ENCODE data around the gene ATP6V1E1.
"Not testable (repeated sequence)": the region's sequence is repeated elsewhere in the genome, so short reads cannot be mapped to it uniquely, and the experiment has no call there.

Gene ATP6V1E1

DNA sequence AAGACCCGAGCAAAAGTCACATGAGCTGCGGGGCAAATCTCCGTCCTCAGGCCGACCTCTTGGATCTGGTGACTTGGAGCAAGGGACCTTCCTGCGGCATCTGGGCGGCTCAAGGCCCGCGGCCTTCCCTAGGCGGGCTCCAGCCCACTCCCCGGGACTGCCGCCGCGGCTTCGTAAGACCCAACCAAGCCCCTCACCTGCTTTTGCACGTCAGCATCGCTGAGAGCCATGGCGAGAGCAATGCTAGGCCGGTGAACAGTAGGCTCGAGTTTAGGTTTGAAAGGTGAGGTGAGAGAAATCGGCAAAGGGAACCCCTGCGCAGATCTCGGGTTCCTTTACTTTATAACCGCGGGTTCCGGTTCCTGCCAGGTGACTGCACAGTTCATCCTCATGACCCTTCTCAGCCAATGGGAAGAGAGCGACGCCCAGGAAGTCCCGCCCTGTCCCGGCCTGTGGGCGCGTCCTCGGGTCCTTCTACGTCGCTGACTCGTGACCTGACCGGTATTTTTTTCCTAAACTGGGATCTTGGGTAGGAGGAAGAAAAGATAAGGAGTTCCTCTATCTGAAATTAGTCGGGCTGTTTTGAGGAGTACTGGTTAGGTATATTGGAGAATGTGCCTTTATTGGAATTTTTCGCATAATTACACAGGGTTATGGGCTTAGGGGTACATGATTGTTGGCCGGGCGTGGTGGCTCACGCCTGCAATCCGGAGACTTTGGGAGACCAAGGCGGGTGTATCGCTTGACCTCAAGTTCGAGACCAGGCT, at the start of gene ATP6V1E1:
Gene ATP6V1E1, minus strand, starts transcription at position 344 of the 767 bp plus-strand sequence. Its CDS starts 114 bp downstream, at position 230.
- DNase-seq (ENCODE audit: low read depth): peak; percentile 96

DNA sequence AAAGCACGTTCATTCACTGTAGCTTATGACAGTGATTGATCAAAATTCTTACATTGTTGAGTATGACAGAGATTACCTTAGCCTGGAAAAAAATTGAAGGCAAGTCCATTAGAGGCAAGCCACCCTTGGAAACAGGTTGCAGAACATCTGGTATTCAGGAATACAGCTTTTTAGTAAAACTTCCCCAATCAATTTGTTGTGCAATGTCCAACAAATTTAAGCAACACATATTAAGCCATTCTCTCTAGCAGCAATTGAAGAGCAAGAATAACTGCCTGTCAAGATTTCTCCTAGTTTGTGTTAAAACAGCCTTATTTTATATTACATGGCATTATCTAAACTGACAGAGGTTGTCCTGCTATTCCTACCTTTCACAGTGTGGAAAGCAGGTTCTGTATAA, 47.0 kb upstream of the ATP6V1E1 start:
- no peak for DNase-seq (ENCODE audit: low read depth)

DNA sequence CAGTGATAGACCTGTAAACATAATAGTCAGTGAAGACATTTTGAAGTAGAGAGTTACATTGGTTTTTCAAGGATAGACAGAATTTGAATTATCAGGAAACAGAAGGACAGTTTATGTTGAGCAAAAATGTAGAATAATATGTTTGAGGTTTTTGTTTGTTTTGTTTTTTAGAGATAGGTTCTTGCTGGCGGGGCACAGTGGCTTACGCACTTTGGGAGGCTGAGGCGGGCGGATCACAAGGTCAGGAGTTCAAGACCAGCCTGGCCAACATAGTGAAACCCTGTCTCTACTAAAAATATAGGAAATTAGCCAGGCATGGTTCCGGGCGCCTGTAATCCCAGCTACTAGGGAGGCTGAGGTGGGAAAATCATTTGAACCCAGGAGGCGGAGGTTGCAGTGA, 45.6 kb upstream of the ATP6V1E1 start:
- DNase-seq (ENCODE audit: low read depth): no peak

DNA sequence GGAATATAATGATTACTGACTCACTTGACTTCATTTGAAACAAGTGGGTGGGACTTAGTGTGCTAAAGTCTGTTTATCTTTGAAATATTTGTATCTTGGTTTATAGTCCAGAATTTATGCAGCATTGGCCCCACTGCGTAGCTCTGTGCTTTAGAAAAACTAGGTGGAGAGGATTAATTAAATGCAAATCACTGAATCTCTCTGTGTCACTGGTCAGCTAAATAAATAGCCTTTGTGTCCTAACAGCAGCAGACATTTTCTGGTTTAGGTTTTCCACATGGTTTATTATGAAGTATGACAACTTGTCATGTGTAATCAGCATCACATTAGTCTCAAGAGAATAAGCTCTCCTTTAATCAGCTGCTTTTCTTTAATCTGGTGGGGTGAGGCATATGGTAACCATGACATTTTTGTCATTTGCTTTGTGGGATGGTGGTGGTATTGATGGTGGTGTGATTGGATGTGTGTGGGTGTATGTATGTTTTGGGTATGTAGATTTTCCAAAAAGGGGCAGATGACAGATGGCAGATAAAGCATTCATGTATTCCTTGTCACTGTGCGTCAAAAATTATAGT, 44.0 kb upstream of the ATP6V1E1 start:
- DNase-seq (ENCODE audit: low read depth): peak; percentile 70

DNA sequence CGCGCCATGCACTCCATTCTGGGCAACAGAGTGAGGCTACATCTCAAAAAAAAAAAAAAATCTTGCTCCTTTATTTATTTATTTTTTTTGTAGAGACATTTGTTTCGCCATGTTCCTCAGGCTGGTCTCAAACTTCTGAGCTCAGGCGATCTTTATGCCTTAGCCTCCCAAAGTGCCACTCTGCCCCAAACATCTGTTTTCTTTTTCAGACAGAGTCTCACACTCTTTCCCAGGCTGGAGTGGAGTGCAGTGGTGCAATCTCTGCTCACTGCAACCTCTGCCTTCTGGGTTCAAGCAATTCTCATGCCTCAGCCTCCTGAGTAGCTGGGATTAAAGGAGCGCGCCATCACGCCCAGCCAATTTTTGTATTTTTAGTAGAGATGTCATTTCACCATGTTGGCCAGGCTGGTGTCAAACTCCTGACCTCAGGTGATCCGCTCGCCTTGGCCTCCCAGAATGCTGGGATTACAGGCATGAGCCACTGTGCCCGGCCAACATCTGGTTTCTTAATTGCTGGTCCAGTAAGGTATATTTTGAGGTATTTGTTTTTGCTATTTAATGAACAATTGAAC, 43.1 kb upstream of the ATP6V1E1 start:
- DNase-seq (ENCODE audit: low read depth): peak; percentile 52

DNA sequence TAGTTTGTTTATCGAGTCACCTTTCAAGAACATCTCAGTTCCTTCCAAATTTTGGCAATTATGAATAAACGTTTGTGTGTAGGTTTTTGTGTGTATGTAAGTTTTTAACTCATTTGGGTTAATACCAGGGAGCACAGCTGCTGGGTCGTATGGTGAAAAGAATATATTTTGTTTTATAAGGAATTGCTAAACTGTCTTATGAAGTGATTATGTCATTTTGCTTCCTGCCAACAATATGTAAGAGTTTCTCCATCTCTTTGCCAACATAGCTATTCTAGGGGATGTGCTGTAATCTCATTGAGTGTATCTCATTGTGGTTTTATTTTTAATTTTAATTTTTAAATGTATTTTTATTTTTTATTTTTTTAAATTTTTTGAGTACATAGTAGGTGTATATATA, 37.3 kb upstream of the ATP6V1E1 start:
- peak; percentile 49 for DNase-seq (ENCODE audit: low read depth)

DNA sequence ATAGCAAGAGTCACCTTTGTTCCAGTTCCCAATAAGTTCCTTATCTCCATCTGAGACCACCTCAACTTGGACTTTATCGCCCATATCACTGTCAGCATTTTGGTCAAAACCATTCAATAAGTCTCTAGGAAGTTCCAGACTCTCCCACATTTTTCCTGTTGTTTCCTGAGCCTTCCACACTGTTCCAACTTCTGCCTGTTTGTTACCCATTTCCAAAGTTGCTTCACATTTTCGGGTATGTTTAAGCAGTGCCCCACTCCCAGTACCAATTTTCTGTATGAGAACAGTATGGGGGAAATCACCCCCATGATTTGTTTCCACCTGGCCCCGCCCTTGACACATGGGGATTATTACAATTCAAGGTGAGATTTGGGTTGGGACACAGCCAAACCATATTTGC, 36.7 kb upstream of the ATP6V1E1 start:
- DNase-seq (ENCODE audit: low read depth): no peak

DNA sequence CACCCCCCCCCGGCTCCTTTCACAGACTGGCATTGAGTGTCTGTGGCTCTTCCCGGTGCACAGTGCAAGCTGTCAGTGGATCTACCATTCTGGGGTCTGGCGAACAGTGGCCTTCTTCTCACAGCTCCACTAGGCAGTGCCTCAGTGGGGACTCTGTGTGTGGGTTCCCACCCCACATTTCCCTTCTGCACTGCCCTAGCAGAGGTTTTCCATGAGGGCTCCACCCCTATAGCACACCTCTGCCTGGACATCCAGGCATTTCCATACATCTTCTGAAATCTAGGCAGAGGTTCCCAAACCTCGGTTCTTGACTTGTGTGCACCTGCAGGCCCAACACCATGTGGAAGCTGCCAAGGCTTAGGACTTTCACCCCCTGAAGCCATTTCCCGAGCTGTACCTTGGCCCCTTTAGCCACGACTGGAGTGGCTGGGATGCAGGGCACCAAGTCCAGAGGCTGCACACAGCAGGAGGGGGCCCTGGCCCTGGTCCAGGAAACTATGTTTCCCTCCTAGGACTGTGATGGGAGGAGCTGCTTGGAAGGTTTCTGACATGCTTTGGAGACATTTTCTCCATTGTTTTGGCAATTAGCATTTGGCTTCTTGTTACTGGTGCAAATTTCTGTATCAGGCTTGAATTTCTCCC, 36.0 kb upstream of the ATP6V1E1 start:
- no peak for DNase-seq (ENCODE audit: low read depth)

DNA sequence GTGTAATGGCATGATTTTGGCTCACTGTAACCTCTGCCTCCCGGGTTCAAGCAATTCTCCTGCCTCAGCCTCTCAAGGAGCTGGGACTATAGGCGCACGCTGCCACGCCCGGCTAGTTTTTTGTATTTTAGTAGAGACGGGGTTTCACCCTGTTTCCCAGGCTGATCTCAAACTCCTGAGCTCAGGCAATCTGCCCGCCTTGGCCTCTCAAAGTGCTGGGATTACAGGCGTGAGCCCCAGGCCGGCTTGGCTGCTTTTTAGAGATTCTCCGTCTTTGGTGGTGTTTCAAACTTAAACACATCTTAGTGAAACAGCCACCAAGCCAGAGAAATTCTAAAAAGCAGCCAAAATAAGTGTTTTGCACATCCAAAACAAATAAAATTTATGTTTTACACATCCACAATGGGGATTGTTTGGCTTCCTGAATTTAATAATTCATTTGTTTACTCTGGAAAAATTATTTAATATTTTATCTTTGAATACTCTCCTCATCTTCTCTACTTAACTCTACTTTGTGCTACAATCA, 28.4 kb upstream of the ATP6V1E1 start:
- DNase-seq (ENCODE audit: low read depth): no peak

DNA sequence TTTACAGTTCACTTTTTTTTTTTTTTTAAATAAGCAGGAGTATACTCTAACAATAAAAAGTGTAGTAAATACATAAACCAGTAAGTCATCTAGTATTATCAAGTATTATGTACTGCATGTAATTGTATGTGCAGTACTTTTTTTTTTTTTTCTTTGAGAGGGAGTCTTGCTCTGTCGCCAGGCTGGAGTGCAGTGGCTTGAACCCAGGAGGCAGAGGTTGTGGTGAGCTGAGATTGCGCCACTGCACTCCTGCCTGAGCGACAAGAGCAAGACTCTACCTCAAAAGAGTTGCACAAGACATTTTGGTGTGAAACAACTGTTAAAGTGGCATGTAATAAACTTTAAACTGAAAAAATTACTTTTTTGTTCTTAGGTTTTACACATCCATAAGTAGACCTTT, 26.7 kb upstream of the ATP6V1E1 start:
- DNase-seq (ENCODE audit: low read depth): peak; percentile 9

DNA sequence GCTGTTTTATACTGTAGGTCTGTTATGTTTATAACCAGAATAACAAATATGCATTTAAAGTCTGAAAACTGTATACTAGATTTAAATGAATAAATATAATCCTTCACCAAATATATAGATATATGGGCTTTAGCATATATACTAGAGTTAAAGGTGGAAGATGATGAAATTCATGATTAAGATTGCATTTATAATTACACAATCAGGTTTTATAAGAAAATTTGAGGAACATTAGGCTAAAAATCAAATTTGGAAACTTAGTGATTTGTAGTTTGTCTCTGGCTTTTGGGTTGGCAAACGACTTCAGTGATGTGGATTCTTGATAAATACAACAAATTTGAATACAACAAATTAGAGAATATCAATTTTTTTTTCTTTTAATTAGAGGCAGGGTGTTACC, 20.0 kb upstream of the ATP6V1E1 start:
- DNase-seq (ENCODE audit: low read depth): no peak

DNA sequence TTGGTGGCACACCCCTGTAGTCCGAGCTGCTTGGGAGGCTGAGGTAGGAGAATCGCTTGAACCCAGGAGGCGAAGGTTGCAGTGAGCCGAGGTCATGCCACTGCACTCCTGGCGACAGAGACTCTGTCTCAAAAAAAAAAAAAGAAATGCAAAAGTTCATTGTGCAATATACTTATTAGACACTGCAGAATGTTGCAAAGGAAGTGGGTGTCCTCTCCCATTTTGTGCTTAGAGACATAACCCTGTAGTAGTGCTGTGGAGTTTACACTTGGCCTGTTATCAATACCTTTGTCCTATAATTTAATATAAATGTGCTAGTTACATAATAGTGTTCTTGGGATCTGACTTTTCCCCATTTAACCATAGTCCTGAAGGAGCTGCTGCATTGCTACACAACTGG, 19.4 kb upstream of the ATP6V1E1 start:
- DNase-seq (ENCODE audit: low read depth): peak; percentile 23

DNA sequence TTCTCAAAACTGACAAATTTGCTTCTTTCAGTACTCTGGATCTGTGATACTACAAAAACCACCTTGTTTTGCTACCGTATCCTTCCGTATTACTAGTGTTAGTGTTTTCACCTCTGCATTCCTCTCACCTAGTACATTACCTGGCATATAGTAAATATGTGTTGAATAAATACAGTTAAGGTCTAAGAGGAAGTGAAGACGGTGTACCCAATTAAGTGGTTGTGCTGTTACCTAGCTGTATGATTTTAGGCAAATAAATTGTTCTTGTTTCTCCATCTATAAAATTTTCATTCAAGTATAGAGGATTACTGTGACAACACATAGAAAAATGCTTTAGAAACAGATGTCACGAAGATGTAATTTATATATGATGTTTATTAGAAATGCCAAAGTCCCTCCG, 18.9 kb upstream of the ATP6V1E1 start:
- DNase-seq (ENCODE audit: low read depth): no peak

DNA sequence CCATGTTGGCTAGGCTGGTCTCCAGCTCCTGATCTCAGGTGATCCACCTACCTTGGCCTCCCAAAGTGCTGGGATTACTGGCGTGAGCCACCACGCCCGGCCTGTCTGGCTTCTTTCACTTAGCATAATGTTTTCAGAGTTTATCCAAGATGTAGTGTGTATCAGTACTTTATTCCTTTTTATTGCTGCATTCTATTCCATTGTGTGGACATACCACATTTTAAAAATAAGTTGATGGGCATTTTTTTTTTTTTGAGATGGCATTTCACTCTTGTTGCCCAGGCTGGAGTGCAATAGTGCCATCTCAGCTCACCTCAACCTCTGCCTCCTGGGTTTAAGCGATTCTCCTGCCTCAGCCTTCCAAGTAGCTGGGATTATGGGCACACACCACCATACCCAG, 13.8 kb upstream of the ATP6V1E1 start:
- not testable (repeated sequence) for DNase-seq (ENCODE audit: low read depth)

DNA sequence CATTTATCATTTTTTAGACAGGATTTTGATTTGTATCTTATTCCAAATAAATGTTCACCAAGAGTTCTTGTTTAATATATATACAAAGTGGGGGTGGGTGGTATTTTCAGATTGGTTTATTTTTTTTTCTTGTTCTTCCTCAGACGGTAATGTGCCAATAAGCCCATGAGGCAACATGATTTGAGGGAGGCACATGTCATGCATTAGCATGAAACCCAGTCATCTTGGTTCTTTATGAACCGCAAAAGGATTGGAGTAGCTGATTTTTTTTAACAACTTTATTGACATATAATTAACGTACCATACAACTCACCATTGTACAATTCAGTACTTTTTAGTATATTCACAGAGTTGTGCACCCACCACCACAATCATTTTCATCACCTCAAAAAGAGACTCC, 12.7 kb upstream of the ATP6V1E1 start:
- no peak for DNase-seq (ENCODE audit: low read depth)

DNA sequence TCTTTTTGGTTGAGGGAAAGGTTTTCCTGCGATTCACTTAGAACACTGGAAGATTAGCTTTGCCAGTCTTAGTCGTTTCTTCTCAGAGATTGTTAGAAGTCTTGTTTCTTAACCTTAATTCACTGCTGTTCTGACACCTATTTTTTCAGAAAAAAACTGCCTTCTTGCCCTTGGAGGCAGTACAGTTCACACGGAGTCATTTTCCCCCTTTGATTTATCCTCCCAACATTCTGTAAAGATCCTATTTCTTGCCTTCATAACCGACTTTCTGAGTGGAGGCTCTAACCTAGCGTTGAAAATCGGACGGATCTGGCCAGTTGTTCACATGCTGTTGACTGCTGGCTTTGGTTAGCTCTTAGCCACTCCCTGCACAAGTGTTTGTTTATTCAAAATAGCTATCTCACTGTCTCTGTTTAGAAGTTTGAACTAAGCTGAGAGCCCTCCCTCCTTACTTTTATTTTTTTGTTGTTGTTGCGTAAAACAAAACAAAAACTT, 10.7 kb upstream of the ATP6V1E1 start:
- DNase-seq (ENCODE audit: low read depth): peak; percentile 82

DNA sequence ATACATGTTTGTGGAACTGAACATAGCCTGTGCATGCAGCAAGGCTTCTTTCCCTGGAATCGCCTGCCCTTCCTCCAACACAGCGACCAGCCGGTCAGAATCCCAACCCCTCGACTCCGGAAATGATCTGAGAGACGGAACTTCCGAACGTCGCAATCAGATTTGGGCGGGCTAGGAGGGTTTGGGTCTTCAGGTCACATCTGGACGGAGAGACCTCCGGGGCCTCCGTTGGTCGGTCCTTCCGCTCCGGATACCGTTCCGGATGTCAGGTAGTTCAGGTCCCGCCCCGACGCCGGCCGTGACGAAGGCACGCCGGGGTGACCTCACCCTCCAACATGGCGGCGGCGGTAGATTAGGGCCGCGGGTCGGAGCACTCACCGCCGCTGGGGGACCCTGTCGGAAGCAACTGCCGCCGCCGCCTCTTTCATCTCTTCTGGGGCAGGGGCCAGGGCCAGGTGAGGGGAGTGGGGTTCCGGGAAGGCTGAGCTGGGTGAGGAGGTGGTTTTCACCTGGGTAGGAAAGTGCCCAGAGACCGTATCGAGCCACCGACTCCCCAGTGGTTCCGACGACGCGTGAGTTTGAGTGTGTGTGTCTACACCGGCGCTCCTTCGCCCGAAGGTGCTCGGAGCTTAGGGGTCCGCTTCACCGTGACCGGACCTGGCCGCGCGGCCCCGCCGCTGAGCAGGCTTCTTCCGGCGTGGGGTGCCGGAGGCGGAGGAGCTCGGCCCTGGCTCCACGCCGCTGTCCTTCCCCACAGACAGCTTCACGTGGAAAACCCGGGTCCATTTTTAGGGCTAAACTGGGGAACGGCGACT, 10.1 kb upstream of the ATP6V1E1 start, which contains the start of gene BCL2L13:
Gene BCL2L13, plus strand, starts transcription at position 326 of the 815 bp plus-strand sequence. CDS start 16,955 bp downstream, outside the sequence.
- peak; percentile 91 for DNase-seq (ENCODE audit: low read depth)

DNA sequence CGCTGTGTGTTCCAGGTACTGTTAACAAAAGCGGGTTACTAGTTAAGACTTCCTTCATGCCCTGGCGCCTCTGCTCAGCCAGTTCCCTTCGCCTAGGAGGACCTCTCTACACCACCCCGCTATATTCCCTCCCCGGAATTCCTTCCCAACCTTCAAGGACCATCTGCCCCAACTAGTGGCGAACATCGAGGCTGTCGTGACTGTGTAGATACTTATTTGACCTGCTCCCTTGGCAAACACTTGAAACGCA, 9.6 kb upstream of the ATP6V1E1 start:
- no peak for DNase-seq (ENCODE audit: low read depth)

DNA sequence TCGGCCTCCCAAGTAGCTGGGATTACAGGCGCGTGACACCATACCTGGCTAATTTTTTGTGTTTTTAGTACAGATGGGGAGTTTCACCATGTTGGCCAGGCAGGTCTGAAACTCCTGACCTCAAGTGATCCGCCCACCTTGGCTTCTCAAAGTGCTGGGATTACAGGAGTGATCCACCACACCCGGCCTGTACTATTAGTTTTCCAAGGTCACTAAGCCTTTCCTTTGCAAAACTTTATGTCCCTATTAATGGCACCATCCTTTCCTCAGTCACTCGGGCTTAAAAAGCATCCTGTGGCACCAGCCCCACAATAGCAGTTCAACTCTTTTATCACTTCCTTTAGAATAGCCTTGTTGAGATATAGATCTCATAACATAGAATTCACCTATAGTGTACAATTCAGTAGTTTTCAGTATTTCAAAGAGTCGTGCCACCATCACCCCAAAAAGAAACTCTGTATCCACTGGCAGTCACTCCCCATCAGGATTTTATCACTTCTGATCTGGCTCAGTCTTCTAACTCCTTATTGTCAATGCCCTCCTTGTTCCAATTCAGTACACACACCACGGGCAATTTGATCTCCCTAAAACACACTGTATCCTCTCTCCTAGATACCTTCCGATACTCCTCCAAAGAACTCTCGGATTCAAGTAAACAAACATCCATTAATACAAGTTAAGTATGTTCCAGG, 9.1 kb upstream of the ATP6V1E1 start:
- no peak for DNase-seq (ENCODE audit: low read depth)

DNA sequence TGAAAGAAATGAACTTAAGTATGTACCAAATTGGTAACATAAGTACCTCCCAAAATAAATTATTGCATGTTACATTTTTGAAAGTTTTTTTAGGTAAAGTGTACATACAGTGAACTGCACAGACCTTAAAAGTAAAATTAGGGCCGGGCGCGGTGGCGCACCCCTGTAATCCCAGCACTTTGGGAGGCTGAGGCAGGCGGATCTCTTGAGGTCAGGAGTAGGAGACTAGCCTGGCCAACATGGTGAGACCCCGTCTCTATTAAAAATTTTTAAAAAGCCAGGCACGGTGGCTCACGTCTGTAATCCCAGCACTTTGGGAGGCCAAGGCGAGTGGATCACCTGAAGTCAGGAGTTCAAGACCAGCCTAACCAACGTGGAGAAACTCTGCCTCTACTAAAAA, 8.3 kb upstream of the ATP6V1E1 start:
- DNase-seq (ENCODE audit: low read depth): not testable (repeated sequence)

DNA sequence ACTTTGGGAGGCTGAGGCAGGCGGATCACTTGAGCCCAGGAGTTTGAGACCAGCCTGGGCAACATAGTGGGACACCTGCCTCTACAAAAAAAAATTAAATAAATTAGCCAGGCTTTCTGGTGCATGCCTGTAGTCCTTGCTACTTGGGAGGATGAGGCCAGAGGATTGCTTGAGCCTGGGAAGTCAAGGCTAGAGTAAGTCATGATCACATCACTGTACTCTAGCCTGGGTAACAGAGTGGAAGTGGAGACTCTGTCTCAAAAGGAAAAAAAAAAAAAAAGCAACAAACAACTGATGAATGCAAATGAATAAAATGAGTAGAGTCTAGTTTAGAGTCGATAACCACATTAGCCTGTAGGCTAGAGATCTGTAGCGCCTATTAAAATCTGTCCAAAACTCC, 6.1 kb upstream of the ATP6V1E1 start:
- no peak for DNase-seq (ENCODE audit: low read depth)

All from fibroblast of gingiva (primary cell).